Breast epithelium (tissue), 3 donors: Measurements from ENCODE around the gene DTYMK.

Experiments used
- CTCF ChIP-seq, 3 donors: fragments of 450-650 bp; IDR thresholded peaks; one replicate each; pipeline ENCODE4 v1.5.1; 2016 to 2017; ENCODE audit warnings: antibody characterized with exemption in 3 of 3, mild to moderate bottlenecking in 3 of 3, moderate library complexity in 3 of 3
- POLR2A ChIP-seq: fragments of 450-650 bp; IDR thresholded peaks from one replicate; pipeline ENCODE4 v1.6.1; 2016; ENCODE audit warnings: antibody characterized with exemption, mild to moderate bottlenecking, moderate library complexity

- TF ChIP-seq CTCF (IDR thresholded peaks at IDR 0.05) = no peak
- no peak for TF ChIP-seq POLR2A
Observed at GRCh38 chr2:241672243-241673188, 14.1 kb downstream of the DTYMK start.
